Osteoblast (primary cell): Measurements from ENCODE around the gene SLC24A3. TPM values are rescaled to one million over a fixed set of nuclear protein-coding genes. Genes with fewer than 3 reads are reported as not detected.

ENCODE experiments used
- DNase-seq: peaks from one replicate; pipeline ENCODE4 v3.0.0; 2011; ENCODE audit warnings: low spot score, mixed read lengths; ENCODE audit not compliant: insufficient read length; ENCODE audit errors: missing footprints
- H2AFZ ChIP-seq: 2 replicates; pipeline ENCODE4 v1.6.0; 2011; ENCODE audit warnings: mild to moderate bottlenecking, low read length
- H3K27ac ChIP-seq: 2 replicates; pipeline ENCODE4 v1.5.1; 2011; ENCODE audit warnings: mild to moderate bottlenecking, low read depth, low read length, moderate library complexity
- H3K27me3 ChIP-seq: 2 replicates; pipeline ENCODE4 v1.6.0; 2012; ENCODE audit warnings: mild to moderate bottlenecking, control low read depth, inconsistent platforms, low read length, moderate library complexity; ENCODE audit not compliant: insufficient read depth
- H3K36me3 ChIP-seq: 2 replicates; pipeline ENCODE4 v1.5.1; 2011; ENCODE audit warnings: mild to moderate bottlenecking, low read length, control low read depth, moderate library complexity; ENCODE audit not compliant: insufficient read depth
- H3K4me1 ChIP-seq: 2 replicates; pipeline ENCODE4 v1.5.1; 2011; ENCODE audit warnings: mild to moderate bottlenecking, low read length, control low read depth, moderate library complexity; ENCODE audit not compliant: insufficient read depth
- H3K4me2 ChIP-seq: 2 replicates; pipeline ENCODE4 v1.6.0; 2011; ENCODE audit warnings: mild to moderate bottlenecking, low read length; ENCODE audit not compliant: insufficient read depth
- H3K4me3 ChIP-seq: fragments of 200-600 bp; sonication (generic); 3 replicates; pipeline ENCODE4 v1.5.1; 2012; ENCODE audit warnings: mild to moderate bottlenecking, low read length, inconsistent platforms; ENCODE audit not compliant: insufficient read depth
- H3K79me2 ChIP-seq: 2 replicates; pipeline ENCODE4 v1.6.0; 2012; ENCODE audit warnings: mild to moderate bottlenecking, low read length, control low read depth, inconsistent platforms; ENCODE audit not compliant: insufficient read depth
- H3K9me3 ChIP-seq: 2 replicates; pipeline ENCODE4 v1.5.1; 2011; ENCODE audit warnings: low read depth, low read length, control low read depth
- H4K20me1 ChIP-seq: 2 replicates; pipeline ENCODE4 v1.6.0; 2012; ENCODE audit warnings: mild to moderate bottlenecking, low read length, control low read depth; ENCODE audit not compliant: insufficient read depth
- CTCF ChIP-seq: IDR thresholded peaks from 2 replicates; pipeline ENCODE4 v1.5.1; 2011; ENCODE audit warnings: mild to moderate bottlenecking, low read depth, low read length, moderate library complexity; ENCODE audit errors: extremely low read depth
- total RNA-seq: library from RNA; depleted of rRNA; stranded (reverse); fragments of >200 nt; gene quantifications from 2 replicates; pipeline ENCODE4 v1.2.3, GENCODE V29; 2012

Gene SLC24A3
- total RNA-seq, 1 donor = 1.1 TPM

GRCh38 chr20:19289451-19289850 is 77.0 kb downstream of the SLC24A3 start:
- Histone ChIP-seq H3K27me3 (no peaks in the 10 kb centered on the region), H3K27ac (no peak overlapping the region), H2AFZ (no peak overlapping the region), H4K20me1 (no peaks in the 10 kb centered on the region), H3K36me3 (no peaks in the 10 kb centered on the region), H3K9me3 (no peaks in the 10 kb centered on the region), H3K4me2 (no peak overlapping the region), H3K4me1 (no peaks in the 10 kb centered on the region), H3K79me2 (no peaks in the 10 kb centered on the region), H3K4me3 (no peak overlapping the region)
- no peak for DNase-seq
- no peak for TF ChIP-seq CTCF

GRCh38 chr20:19291024-19291817 is 78.8 kb downstream of the SLC24A3 start:
- H3K36me3 ChIP-seq = no peaks in the 10 kb centered on the region
- no peak for TF ChIP-seq CTCF
- no peaks in the 10 kb centered on the region for H3K4me1 ChIP-seq
- H3K79me2 ChIP-seq = no peaks in the 10 kb centered on the region
- H2AFZ ChIP-seq = no peak overlapping the region
- no peak overlapping the region for H3K27ac ChIP-seq
- H3K4me3 ChIP-seq = no peak overlapping the region
- H3K9me3 ChIP-seq = no peaks in the 10 kb centered on the region
- DNase-seq = no peak
- H4K20me1 ChIP-seq = no peaks in the 10 kb centered on the region
- H3K27me3 ChIP-seq = no peaks in the 10 kb centered on the region
- H3K4me2 ChIP-seq = no peak overlapping the region

- no peak for TF ChIP-seq CTCF
Measured at GRCh38 chr20:19291818-19292132, 79.3 kb downstream of the SLC24A3 start.

GRCh38 chr20:19292254-19292653 is 79.8 kb downstream of the SLC24A3 start:
- Histone ChIP-seq H3K27me3 (no peaks in the 10 kb centered on the region), H3K4me1 (no peaks in the 10 kb centered on the region), H3K4me3 (no peak overlapping the region), H3K9me3 (no peaks in the 10 kb centered on the region), H2AFZ (no peak overlapping the region), H4K20me1 (no peaks in the 10 kb centered on the region), H3K36me3 (no peaks in the 10 kb centered on the region), H3K4me2 (no peak overlapping the region), H3K79me2 (no peaks in the 10 kb centered on the region), H3K27ac (no peak overlapping the region)
- TF ChIP-seq CTCF = no peak
- no peak for DNase-seq

More at GRCh38 chr20:19291818-19292132, 79.3 kb downstream of the SLC24A3 start:
- no peak overlapping the region for H3K4me3 ChIP-seq
- DNase-seq = no peak
- no peak overlapping the region for H3K27ac ChIP-seq
- H3K4me2 ChIP-seq = no peak overlapping the region
- no peaks in the 10 kb centered on the region for H3K36me3 ChIP-seq
- H3K79me2 ChIP-seq = no peaks in the 10 kb centered on the region
- no peak overlapping the region for H2AFZ ChIP-seq
- no peaks in the 10 kb centered on the region for H3K27me3 ChIP-seq
- no peaks in the 10 kb centered on the region for H4K20me1 ChIP-seq
- no peaks in the 10 kb centered on the region for H3K9me3 ChIP-seq
- no peaks in the 10 kb centered on the region for H3K4me1 ChIP-seq
